ENCODE measurements around the gene PLCH1.

GRCh38 chr3:155372281-155372680 lies 372.6 kb downstream of the PLCH1 start:
- no peak for TF ChIP-seq POLR2A (IDR thresholded peaks at IDR 0.05)
- TF ChIP-seq, protein P1, sequence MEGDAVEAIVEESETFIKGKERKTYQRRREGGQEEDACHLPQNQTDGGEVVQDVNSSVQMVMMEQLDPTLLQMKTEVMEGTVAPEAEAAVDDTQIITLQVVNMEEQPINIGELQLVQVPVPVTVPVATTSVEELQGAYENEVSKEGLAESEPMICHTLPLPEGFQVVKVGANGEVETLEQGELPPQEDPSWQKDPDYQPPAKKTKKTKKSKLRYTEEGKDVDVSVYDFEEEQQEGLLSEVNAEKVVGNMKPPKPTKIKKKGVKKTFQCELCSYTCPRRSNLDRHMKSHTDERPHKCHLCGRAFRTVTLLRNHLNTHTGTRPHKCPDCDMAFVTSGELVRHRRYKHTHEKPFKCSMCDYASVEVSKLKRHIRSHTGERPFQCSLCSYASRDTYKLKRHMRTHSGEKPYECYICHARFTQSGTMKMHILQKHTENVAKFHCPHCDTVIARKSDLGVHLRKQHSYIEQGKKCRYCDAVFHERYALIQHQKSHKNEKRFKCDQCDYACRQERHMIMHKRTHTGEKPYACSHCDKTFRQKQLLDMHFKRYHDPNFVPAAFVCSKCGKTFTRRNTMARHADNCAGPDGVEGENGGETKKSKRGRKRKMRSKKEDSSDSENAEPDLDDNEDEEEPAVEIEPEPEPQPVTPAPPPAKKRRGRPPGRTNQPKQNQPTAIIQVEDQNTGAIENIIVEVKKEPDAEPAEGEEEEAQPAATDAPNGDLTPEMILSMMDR (IDR thresholded peaks at IDR 0.05), result no peak
